Body of pancreas (tissue), 4 donors: ENCODE measurements around the gene ZNF668. TPM values are rescaled to one million over a fixed set of nuclear protein-coding genes. Genes with fewer than 3 reads are reported as not detected.
A peak's percentile ranks its signal among the peaks of the same experiment; 100 is the strongest.
"Not testable (repeated sequence)": the region's sequence is repeated elsewhere in the genome, so short reads cannot be mapped to it uniquely, and the experiment has no call there.

Source experiments
- ATAC-seq: fragments of 150-250 bp; one replicate; pipeline ENCODE4 v1.9.1; 2016
- DNase-seq, 4 donors: peaks; one replicate each; pipeline ENCODE4 v3.0.0-alpha.2; 2019
- H3K27ac ChIP-seq, 4 donors: fragments of 200-600 bp; sonication (generic); 1 replicate in 3 of 4; 2 replicates in 1 of 4; pipeline versions ENCODE4 v1.5.1 to v1.6.1; 2016 to 2019; ENCODE audit warnings: mild to moderate bottlenecking in 1 of 4, mixed read lengths in 1 of 4, moderate library complexity in 1 of 4
- H3K27me3 ChIP-seq, 2 donors: fragments of 200-600 bp; sonication (generic); one replicate each; pipeline ENCODE4 v1.6.0; 2016; ENCODE audit warnings: mild to moderate bottlenecking in 1 of 2
- H3K36me3 ChIP-seq, 2 donors: fragments of 200-600 bp; sonication (generic); replicated peaks in 1 of 2; 2 replicates each; pipeline ENCODE4 v1.5.1; 2016; ENCODE audit warnings: low read depth in 2 of 2; ENCODE audit not compliant: insufficient read depth in 1 of 2
- H3K4me1 ChIP-seq: fragments of 200-600 bp; sonication (generic); one replicate; pipeline ENCODE4 v1.6.0; 2016
- H3K4me3 ChIP-seq, 2 donors: fragments of 200-600 bp; sonication (generic); 1 replicate in 1 of 2; 2 replicates in 1 of 2; pipeline ENCODE4 v1.5.1; 2016 to 2019
- H3K9me3 ChIP-seq, 3 donors: fragments of 200-600 bp; sonication (generic); 1 replicate in 2 of 3; 2 replicates in 1 of 3; pipeline ENCODE4 v1.5.1; 2016
- CTCF ChIP-seq, 7 experiments: fragments of 450-650 bp in 4 of 7; fragments of 200-600 bp in 3 of 7; sonication (generic) in 3 of 7; IDR thresholded peaks; one replicate each; pipeline ENCODE4 v1.5.1; 2016 to 2019; ENCODE audit warnings: antibody characterized with exemption in 7 of 7
- POLR2A ChIP-seq, 3 donors: fragments of 450-650 bp; IDR thresholded peaks; one replicate each; pipeline ENCODE4 v1.6.1; 2016; ENCODE audit warnings: antibody characterized with exemption in 3 of 3, mild to moderate bottlenecking in 2 of 3
- WGBS, 2 donors: methylation state at CpG; one replicate each; pipeline ENCODE4 v1.1.5; 2017; 5-methylcytosine and 5-hydroxymethylcytosine counted together
- intact Hi-C: fragments of 100-400 bp; cut with DNase I; formaldehyde crosslinking; loops from one replicate; pipeline ENCODE4 v1.15.1; 2023
- total RNA-seq, 2 donors: library from RNA; depleted of rRNA; stranded (reverse); fragments of >200 nt; gene quantifications; one replicate each; pipeline ENCODE4 v1.1.0, GENCODE V29; 2016

The ZNF668 gene
- total RNA-seq, 2 donors from 2014 or later: 2.9 to 15.2 TPM

- Histone ChIP-seq H3K36me3 (peaks cover 0 to 6% of the 10 kb centered on the region in 2 donors), H3K4me3 (no peak overlapping the region), H3K27ac (peak overlapping the region in 1 of 4 donors; percentile 92), H3K4me1 (peaks cover 51% of the 10 kb centered on the region), H3K9me3 (no peaks in the 10 kb centered on the region), H3K27me3 (no peaks in the 10 kb centered on the region)
- 92% methylated on average over 6 of the region's 6 CpGs for WGBS, 2 donors
- ATAC-seq (no peak), DNase-seq (no peak)
- intact Hi-C loops: no loop called here
- TF ChIP-seq POLR2A (IDR thresholded peaks at IDR 0.05): no peak
- no peak for TF ChIP-seq CTCF (IDR thresholded peaks at IDR 0.05)
Observed at GRCh38 chr16:31107465-31107867, 33.4 kb upstream of the ZNF668 start.

- H3K27ac ChIP-seq: peak overlapping the region in 2 of 4 donors; percentile 73 to 87
Observed at GRCh38 chr16:31106509-31107464, 32.7 kb upstream of the ZNF668 start.

GRCh38 chr16:31105677-31106213 lies 31.7 kb upstream of the ZNF668 start:
- peaks cover 36% of the 10 kb centered on the region for H3K4me1 ChIP-seq
- ATAC-seq: peak; percentile 95
- WGBS, 2 donors: 7 to 8% methylated on average over 33 of the region's 33 CpGs
- intact Hi-C loops: no loop called here
- TF ChIP-seq POLR2A (IDR thresholded peaks at IDR 0.05): peak in 1 of 3 donors; percentile 28
- TF ChIP-seq CTCF (IDR thresholded peaks at IDR 0.05): peak; percentile 89 to 100 (median 93)
- no peaks in the 10 kb centered on the region for H3K9me3 ChIP-seq
- H3K27me3 ChIP-seq: no peaks in the 10 kb centered on the region
- no peak overlapping the region for H3K4me3 ChIP-seq
- no peaks in the 10 kb centered on the region for H3K36me3 ChIP-seq
- DNase-seq: peak; percentile 92 to 94 (median 92)
- peak overlapping the region in 3 of 4 donors; percentile 73 to 87 (median 84) for H3K27ac ChIP-seq

More at GRCh38 chr16:31106509-31107464, 32.7 kb upstream of the ZNF668 start:
- Histone ChIP-seq H3K27me3 (no peaks in the 10 kb centered on the region), H3K4me3 (no peak overlapping the region), H3K36me3 (peaks cover 0 to 2% of the 10 kb centered on the region in 2 donors), H3K4me1 (peaks cover 45% of the 10 kb centered on the region), H3K9me3 (no peaks in the 10 kb centered on the region)
- intact Hi-C loops: no loop called here
- WGBS, 2 donors: 93 to 94% methylated on average over 28 of the region's 28 CpGs
- TF ChIP-seq CTCF (IDR thresholded peaks at IDR 0.05) (no peak), POLR2A (IDR thresholded peaks at IDR 0.05) (no peak)
- DNase-seq: no peak
- ATAC-seq: no peak

- not testable (repeated sequence) for ATAC-seq, H3K9me3 ChIP-seq, H3K27me3 ChIP-seq, DNase-seq, H3K36me3 ChIP-seq, H3K4me3 ChIP-seq, H3K4me1 ChIP-seq, H3K27ac ChIP-seq
- intact Hi-C loops: loop anchor here (5.0 kb wide), 1 partner anchor 46 kb away; no protein-coding TSS in a partner anchor
- 80 to 85% methylated on average over 12 to 13 of the region's 13 CpGs for WGBS, 2 donors
Observed at GRCh38 chr16:31100876-31101641, 27.0 kb upstream of the ZNF668 start.
